VCaP (cell line): ENCODE results near the gene INTS6.
A peak's percentile ranks its signal among the peaks of the same experiment; 100 is the strongest.
"Not testable (repeated sequence)": the region's sequence is repeated elsewhere in the genome, so short reads cannot be mapped to it uniquely, and the experiment has no call there.

Experiments
- H3K27ac ChIP-seq: fragments of 450-650 bp; 2 replicates; pipeline ENCODE4 v1.5.1; 2017
- CTCF ChIP-seq: fragments of 450-650 bp; conservative IDR thresholded peaks from 2 replicates; pipeline ENCODE4 v1.5.1; 2017; ENCODE audit warnings: mild to moderate bottlenecking, moderate library complexity

Gene INTS6

DNA sequence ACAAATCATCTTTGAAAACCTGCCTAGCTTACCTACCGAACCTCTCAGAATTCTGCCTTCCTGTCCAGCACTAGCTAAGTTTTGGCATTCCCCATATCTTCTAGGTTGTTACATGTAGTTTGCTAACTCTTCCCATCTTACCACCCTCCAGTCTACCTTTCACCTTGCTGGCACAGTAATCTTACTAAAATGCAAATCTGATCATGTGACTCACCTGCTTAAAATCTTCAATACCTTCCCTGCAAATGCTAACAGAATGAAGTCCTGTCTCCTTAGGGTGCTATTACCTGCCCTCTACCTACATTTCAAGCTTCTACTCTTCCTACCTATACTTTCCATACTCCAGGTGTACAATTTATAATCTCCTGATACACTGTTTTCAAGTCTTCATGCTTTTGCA, 30.4 kb downstream of the INTS6 start:
- H3K27ac ChIP-seq, result no peak overlapping the region
- no peak for TF ChIP-seq CTCF

GRCh38 chr13:51420681-51421490, 31.9 kb downstream of the INTS6 start:
- no peak overlapping the region for H3K27ac ChIP-seq
- TF ChIP-seq CTCF, result no peak

DNA sequence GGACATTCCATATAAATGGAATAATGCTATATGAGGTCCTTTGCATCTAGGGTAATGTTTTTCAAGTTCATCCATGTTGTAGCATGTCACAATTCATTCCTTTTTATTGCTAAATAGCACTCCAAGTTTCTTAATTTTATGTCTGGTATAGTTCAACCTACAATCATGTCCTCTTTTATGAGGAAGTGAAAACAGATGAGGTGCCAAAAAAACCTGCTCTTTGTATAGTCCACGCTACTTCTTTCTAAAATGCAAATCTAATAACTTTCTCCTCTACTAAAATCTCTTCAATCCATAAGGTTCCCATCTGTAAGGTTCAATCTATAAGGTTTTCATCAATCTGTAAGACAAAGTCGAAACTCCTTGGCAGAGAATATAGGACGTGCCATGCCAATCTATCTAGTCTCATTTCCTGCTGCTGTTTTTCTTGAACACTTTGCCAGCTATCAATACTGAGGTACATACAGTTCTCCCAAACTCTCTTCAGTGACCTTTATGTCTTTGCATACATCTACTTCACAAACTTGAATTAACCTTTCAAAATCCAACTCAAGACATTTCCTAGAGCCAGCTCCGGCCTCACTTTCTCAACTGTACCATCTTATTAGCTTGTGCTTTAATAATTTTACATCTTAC, 33.7 kb downstream of the INTS6 start:
- H3K27ac ChIP-seq, result no peak overlapping the region
- no peak for TF ChIP-seq CTCF

DNA sequence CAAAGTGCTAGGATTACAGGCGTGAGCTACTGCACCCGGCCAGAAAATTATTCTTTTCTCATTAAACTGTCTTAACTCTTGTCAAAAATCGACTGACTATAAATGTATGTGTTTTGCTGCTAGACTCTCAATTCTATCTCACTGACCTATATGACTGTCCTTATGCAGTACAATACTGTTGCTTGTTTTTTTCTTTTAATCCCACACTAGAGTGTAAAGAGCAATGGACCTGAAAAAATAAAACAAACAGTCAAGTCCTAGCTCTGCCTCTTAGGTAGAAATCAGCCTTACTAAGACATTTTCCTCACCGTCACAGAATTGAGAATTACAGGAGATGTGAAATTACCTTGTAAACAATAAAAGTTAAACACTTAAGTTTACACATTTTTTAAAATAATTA, 35.1 kb downstream of the INTS6 start:
- no peak for TF ChIP-seq CTCF

GRCh38 chr13:51416107-51416506, 36.7 kb downstream of the INTS6 start:
- no peak for TF ChIP-seq CTCF
- H3K27ac ChIP-seq, result no peak overlapping the region

More for the DNA sequence above, 35.1 kb downstream of the INTS6 start:
- H3K27ac ChIP-seq, result no peak overlapping the region

DNA sequence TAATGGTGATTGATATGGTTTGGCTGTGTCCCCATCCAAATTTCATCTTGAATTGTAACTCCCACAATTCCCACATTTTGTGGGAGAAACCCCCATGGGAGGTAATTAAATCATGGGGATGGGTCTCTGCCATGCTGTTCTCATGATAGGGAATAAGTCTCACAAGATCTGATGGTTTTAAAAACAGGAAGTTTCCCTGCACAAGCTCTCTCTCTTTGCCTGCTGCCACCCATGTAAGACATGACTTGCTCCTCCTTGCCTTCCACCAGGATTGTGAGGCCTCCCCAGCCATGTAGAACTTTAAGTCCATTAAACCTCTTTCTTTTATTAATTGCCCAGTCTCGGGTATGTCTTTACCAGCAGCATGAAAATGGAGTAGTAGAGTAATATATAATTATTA, 37.5 kb downstream of the INTS6 start:
- not testable (repeated sequence) for H3K27ac ChIP-seq

GRCh38 chr13:51412431-51412830, 40.4 kb downstream of the INTS6 start:
- H3K27ac ChIP-seq, result peak overlapping the region; percentile 58
- no peak for TF ChIP-seq CTCF

- TF ChIP-seq CTCF, result no peak
- H3K27ac ChIP-seq, result no peak overlapping the region
These were observed 47.7 kb downstream of the INTS6 start for GRCh38 chr13:51405176-51405575.
